H1 (cell line): Measurements from ENCODE around the gene COG3. TPM values are rescaled to one million over a fixed set of nuclear protein-coding genes. Genes with fewer than 3 reads are reported as not detected.

Experiments
- HDAC2 ChIP-seq, 2 experiments: fragments of 300-600 bp in 1 of 2; sonication (generic) in 1 of 2; IDR thresholded peaks; 2 replicates each; pipeline ENCODE4 v1.6.1; 2011 to 2012; ENCODE audit warnings: low read depth in 2 of 2, low read length in 2 of 2, mild to moderate bottlenecking in 2 of 2, moderate library complexity in 2 of 2, borderline replicate concordance in 1 of 2, inconsistent platforms in 1 of 2
- KDM4A ChIP-seq: IDR thresholded peaks from one replicate; pipeline ENCODE4 v1.7.1; 2012; ENCODE audit warnings: low read depth, mild to moderate bottlenecking, moderate library complexity, low read length, inconsistent platforms; ENCODE audit not compliant: severe bottlenecking
- TEAD4 ChIP-seq: IDR thresholded peaks from 2 replicates; pipeline ENCODE4 v1.6.1; 2012; ENCODE audit warnings: low read depth, low read length, inconsistent platforms, mixed read lengths
- polyA plus RNA-seq, 7 experiments: library from polyadenylated mRNA; depleted of rRNA in 3 of 7; stranded (reverse) in 5 of 7; unstranded in 2 of 7; fragments of >200 nt in 5 of 7; fragments of 200-250 nt in 2 of 7; gene quantifications; 1 replicate in 5 of 7; 2 replicates in 1 of 7; 4 replicates in 1 of 7; pipeline versions ENCODE4 v1.2.1 to v1.2.3, GENCODE V29; 2011 to 2013; ENCODE audit warnings: missing spikeins in 2 of 7, mixed read lengths in 2 of 7
- total RNA-seq: library from RNA; stranded (reverse); fragmentation: NEBNext Ultra II Directional; extraction: Animal tissue kit (Norgen Biotek cat#: 25700); gene quantifications from 2 replicates; pipeline ENCODE4 v1.2.1, GENCODE V29; 2021

COG3 gene
- total and polyA plus RNA-seq, 2 of the 8 experiments (the other 6 are each of a cell fraction or from before 2014, with no cell fraction given), result 12.7 to 13.5 TPM

DNA sequence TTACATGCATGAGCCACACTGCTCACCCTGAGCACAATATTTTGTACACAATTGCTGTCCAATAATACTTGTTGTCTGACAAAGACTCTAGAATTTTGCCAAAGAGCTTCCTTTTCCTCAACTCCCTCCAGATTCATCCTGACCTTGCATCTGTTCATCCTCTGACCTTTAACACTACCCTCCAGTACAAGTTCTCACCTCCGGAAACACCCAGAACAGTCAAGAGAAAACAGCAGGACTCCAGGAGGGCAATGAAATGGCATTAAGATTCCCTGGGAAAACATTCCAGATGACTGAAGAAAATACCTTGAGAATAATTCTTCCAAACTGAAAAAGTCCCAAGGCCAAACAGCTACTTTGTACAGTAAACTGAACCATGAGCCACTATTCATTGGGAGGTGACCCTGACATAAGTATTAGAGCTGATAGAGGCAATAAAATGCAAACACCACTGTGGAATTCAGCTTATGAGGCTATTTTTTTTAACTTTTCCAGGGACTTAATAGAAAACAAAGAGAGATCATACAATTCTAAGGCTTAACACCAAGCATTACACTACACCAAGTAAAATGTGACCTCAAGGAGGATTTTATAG is 15.7 kb upstream of the COG3 start (continued):
- no peak for TF ChIP-seq KDM4A
- TF ChIP-seq TEAD4, result no peak
- no peak for TF ChIP-seq HDAC2 (IDR thresholded peaks at IDR 0.05; ENCODE audit: borderline replicate concordance in 1 of 2, low read depth in 2 of 2, low read length in 2 of 2)
